Endometrium (tissue), 2 donors: ENCODE measurements around the gene SSTR5.

Experiments
- FAIRE-seq: peaks from 2 replicates; lab custom pipeline; 2012; peaks lifted over from hg19 to GRCh38; lab: Jason Lieb, UNC
- donor health status: control.
- donor health status: control.

Gene SSTR5

DNA sequence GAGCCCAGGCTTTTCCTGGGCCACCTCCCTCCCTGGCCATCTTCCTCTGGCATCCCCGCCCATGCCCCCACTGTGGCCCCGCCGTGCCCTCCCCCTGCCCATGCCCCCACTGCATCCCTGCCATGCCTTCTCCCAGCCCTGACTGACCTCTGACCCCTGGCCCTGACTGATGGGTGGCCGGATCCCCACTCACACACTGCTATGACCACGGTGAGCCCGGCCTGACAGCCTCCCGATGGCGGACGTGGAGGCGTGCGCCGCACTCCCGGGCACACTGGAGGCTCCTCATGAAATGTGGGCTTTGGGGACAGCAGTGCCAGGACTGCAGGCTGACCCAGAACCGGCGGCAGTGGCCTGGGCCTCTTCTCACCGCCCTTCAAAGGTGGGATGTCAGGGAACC is 34.1 kb downstream of the SSTR5 start:
- no peak for FAIRE-seq

DNA sequence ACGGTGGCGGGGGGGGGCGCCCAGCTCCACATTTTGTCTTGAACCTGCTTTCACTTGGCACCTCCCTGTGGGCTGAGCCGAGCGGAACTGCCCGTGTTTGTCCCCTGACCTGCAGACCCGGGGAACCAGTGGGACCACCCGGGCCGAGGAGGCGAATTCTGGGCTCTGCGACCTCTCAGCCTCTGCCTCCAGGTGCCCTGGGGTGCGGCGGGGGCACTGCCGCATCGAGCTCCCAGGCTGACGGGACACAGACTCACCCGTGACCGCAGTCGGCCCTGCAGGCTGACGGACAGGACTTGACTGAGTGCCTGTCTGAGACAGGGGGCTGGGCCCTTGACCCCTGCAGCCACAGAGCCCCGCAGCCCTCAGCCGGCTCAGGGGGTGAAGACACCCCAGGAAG is 34.6 kb downstream of the SSTR5 start:
- FAIRE-seq = no peak

DNA sequence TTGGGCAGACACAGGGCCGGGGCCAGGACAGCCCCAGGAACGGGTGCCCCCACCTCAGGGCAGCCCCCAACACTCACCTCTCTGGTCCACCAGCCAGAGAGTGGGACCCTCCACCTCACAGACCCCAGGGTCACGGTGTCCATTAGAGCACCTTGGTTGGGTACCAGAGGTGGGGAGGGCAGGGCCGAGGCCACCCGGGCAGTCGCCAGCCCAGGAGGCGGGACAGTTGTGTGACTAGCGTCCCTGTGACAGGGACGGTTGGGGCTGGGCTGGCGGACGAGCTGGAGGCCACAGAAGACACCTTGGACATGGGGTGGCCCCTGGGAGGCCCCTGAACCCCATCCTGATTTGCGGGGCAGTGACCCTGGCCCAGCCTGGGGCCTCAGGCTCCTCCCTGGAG is 35.2 kb downstream of the SSTR5 start:
- no peak for FAIRE-seq

DNA sequence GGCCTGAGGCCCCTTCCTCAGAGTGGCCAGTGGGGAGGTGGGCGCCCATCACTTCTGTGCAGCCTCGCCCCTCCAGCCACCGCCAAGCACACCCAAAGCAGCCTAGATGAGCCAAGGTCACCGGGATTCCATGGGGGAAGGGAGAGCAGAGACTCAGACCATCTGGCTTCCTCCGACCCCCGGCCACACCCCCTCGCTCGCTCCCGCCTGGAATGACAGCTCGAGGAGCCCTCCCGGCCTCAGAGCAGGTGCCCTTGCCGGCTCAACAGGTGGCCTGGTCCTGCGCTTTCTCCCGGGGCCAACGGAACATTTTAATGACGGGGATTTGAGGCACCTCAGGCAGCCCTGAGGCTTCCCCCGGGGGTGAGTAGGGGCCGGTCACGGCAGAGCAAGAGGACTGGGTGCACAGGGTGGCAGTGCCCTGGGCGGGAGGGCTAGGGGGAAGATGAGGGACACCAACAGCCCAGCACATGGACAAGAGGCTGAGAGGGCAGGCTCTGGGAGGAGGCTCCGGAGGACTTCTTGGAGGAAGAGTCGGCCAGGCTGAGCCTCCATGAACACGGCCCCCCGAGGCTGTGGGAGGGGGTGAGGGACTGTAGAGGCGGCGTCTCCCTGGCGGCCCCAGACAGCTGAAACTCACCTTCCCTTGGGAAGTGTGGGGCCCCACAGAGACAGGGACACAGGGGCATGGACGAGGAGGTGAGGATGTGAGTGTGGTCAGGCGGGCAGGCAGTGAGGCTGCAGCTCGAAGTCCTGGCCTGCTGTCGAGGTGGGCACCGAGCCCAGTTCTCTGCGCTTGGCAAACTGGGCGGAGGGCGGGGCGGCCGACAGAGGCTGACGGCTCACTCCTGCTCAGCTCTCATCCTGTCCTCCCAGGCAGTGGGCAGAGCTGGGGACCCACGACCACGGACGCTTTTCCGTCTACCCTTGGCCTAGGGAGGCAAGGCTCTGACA is 36.0 kb downstream of the SSTR5 start:
- FAIRE-seq = no peak

DNA sequence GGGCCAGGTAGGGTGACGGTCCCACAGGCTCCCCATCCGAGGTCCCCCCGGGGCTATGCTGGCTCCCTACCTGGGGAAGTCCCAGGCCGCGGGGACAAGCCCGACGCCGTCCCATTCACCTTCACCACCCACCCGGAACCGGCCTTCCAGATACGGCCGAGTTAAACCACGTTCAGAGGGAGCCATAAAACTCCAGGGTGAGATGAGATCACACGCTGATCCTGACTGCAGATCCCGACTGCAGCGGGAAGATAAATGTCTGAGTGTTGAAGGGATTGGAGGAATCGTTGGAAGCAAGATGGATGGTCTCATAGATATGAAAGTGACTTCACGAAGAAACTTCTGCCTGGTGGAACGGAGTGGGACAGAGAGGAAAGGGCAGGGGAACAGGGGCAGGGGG is 37.1 kb downstream of the SSTR5 start:
- FAIRE-seq = no peak

DNA sequence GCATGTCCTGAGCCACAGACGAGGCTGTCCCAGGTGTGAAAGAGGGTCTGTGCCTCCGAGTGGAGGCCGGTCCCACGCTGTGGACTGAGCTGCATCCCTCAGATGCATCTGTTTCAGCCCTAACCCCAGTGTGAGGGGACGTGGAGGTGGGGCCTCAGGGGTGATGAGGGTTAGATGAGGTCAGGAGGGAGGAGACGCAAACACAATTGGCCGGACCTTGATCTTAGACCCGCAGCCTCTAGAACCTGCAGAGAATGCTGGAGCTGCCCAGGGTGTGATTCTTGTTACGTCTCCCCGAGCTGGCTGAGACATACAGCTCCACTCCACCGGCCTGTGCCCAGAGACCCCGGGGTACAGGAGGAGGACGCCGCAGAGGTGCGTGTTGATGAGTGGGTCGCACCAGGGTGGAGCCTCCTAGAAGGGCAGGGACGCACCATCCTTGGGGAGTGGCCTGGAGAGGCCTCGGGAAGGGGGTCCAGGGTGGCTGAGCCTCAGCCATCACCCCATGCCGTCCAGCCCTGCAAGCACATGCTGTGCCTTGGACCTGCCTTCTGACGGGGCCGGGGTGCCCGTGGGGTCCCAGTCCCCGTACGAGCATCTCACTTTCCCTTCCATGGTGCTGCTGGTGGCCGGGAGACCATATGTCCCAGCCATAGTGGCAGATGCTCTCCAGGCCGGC is 40.1 kb downstream of the SSTR5 start:
- no peak for FAIRE-seq

DNA sequence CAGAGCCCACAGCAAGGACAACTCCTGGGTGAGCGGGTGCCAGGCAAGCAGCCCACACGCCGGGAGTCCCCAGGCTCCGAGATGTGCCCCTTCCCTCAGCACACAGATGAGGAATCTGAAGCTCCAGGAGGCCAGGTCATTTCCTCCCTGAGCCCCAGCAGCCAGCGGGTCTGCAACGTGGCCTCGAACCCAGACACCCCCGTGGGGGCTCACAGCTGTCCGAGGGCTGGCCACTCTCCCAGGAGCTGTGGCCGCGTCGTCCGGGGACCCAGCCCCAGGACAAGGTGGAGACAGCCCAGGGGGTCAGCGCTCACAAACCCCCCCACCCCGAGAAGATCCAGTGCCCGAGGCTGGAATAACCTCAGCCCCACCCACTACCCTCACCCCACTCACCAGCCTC is 40.9 kb downstream of the SSTR5 start:
- FAIRE-seq = no peak

DNA sequence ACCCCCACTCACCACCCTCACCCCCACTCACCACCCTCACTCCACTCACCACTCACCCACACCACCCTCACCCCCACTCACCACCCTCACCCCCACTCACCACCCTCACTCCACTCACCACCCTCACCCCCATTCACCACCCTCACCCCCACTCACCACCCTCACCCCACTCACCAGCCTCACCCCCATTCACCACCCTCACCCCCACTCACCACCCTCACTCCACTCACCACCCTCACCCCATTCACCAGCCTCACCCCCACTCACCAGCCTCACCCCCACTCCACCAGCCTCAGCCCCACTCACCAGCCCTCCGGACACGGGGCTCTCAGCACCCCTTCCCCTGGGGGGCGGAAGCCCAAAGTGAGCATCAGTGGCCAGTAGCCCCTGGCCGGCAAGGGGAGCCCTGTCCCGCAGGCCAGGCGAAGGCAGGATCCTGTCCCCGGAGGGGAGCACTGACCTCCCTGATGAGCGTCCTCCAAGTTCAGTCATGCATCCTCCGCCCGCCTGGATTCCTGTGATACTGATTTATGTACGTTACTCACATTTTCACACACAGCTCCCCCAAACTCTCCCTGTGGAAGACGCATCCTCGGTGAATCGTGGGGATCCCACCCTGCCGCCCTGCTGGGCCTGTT is 41.5 kb downstream of the SSTR5 start:
- FAIRE-seq = no peak

DNA sequence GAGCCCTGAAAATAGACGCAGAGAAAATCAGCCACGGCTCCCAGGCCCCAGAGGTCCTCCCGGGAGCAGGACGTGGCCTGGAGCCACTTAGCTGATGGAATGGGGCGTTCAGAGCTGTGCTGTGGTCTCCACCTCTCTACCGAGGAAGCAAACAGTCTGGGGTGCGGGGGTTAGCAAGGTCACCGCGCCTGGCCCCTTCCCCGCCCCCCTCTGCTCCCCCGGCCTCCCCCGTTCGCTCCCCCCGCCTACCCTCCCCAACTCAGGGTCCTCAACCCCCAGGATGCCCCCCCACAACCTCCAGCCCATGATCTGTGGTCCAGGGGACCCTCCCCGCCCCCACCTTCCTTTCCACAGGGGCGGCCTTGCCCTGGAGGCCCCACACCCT is 44.1 kb downstream of the SSTR5 start:
- FAIRE-seq = no peak

DNA sequence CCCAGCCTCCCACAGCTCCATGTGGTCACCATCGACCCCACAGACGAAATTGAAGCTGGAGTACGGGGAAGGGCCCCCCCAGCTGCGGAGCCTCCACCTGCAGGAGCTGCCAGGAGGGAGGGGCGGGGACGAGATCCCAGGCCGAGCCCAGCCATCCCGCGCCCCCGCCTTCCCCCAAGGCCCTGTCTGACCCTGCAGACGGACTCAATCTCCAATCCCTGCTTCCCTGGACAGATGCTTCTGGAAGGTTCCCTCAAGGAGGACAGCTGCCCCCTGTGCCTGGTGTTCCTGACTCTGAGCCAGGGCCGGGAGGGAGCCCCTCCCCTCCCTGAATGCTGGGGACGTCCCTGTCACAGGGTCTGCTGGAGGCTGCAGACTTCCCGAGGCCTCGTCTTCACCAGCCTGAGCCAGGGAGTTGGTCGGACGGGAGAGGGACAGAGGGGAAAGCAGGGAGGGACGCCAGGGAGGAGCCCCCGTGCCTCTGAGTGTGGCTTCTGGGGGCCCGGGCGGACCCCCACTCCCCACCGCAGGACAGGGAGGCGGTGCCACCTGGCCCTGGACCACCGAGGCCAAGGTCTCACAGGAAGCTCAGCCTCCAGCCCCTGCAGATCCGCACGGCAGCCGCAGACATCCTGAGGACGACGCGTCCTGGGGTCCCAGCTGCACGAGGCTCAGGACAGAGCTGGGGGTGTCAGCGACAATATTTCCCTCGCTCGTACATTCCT is 44.8 kb downstream of the SSTR5 start:
- FAIRE-seq = no peak

DNA sequence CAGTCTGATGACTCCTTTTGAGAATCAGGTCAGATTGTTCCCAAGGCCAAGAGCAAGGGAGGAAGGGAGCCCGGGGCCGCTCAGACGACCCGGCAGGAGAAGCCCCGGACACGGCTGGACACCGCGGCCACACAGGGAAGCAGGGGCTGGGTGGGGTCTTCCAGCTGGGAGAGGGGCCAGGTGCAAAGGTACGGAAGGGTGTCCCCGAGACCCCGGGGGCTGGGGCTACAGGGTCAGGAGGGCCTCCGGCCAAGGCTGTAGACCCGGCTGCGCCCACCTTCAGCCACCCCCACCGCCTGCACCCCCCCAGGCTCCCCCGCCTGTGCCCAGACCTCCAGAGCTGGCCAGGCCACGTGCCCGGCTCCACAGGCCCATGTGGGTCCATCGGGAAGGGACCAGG is 45.4 kb downstream of the SSTR5 start:
- no peak for FAIRE-seq

DNA sequence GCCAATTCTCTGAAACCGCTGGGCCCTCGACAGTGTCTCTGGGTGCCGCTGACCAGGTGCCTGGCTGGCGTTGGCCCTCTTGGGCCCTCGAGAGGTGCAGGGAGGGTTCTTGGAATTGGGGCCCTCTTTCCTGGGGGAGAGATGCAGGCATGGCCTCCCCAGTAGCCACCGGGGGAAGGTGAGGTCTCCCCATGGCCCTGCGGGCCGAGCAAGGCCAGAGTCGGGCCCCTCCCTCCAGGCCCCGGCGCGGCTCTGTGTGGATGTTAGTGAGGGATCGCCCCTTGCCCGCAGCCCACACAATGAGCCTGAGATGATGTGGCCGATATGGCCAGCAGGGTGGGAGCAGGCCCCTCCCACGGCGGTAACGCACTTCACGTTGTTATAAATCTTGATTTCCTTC is 46.6 kb downstream of the SSTR5 start:
- no peak for FAIRE-seq

DNA sequence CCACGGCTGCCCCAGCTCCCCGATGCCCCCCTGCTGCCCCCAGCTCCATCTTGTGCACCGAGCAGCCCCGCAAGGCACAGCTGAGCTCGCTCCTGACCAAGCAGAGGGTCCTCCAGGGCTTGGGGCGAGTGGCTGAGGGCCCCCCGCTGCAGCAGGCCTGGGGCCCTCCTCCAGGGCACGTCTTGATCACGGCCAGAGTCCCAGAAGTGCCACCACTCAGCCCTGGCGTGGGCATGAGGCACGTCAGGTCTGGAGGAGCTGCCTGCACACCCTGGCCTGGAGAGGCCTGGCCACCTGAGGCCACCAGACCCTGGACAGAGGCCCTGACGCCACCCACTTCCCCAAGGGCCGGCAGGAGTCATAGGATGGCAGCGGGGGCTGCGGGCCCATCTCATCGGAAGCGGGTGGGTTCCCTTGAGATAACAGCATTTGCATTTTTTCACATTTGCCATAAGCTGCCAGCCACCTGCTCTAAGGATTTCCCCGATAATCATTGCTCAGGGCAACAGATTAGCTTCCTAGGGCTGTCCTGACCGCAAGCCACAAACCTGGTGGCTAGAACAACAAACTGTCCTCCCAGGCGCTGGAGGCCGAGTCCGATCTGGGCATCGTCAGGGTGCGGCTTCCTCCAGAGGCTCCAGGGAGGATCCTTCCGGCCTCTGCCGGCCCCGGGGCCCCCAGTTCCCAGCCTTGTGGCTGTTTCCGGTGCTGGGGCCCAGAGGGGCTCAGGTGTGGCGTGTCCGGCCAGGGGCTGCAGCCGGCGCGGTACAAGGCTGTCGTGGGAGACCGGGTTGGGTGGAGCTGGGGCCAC is 47.4 kb downstream of the SSTR5 start:
- no peak for FAIRE-seq

DNA sequence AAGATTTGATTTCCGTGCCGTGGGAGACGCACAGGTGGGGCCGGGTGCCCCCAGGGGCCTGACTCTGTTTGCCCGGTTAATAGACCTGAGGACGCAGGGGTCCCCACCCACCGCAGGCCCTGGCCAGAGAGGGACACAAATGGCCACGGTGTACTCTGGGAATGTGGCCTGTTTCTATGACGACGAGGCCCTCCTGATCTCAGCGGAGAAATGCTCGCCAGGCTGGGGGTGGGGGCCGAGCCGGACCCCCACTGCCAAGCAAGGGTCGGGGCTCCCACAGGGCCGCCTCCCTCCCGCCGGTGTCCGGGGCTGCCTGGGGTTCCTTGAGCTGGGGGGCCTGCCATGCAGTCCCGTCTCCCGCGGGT is 48.0 kb downstream of the SSTR5 start:
- FAIRE-seq = no peak

DNA sequence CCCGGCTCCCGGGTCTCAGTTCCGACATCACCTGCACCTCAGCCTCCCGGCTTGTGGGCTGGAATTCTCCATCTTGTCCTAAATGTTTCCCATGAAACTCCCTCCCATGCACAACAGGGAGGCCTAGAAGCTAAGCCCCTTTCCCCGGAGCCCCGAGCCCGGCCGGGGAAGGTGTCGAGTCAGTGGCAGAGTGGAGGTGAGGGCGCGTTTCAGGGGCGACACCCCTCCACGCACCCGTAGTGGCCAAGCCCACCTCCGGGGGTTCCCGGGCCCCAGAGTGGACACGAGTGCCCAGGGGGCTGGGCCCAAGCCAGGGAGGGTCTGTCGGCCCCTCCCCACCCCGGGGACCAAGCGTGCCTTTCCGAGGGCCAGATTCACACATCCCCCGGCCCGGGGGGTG is 48.5 kb downstream of the SSTR5 start:
- FAIRE-seq = no peak

DNA sequence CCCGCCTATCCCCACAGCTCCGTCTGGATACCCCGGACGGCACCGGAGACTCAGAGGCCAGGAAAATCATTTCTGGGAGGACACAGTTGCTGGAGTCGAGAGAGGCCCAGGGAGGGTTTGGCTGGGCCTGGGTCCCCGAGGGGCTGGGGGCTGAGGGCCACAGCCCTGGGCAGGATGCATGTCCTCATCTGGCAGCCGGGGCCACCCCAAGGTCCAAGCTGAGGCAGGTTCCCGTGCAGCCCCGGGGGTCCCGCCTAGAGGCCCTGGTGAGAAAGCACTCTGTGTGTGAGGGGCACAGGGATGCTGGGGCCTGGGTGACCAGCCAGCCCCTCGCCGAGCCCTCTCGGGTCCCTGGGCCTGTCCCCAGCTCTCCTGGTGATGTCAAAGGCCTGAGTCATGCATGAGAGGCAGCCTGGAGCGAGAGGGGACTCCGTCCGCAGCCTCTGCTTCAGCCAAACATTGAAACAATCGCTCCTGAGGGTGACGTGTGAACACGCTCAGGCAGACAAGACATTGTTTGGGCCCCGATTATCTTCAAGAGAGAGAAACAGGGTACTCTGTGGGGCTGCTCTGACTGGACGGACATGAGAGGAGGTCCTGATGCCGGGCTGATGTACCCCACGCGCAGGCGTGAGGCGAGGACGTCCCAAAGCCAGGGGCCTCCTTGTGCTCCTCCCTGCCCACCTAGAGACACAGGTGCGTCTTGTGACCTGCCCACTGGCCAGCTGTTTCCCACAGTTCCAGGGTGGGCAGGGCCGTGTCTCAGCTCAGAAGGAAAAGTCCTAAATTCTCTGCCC is 49.3 kb downstream of the SSTR5 start:
- FAIRE-seq = no peak

DNA sequence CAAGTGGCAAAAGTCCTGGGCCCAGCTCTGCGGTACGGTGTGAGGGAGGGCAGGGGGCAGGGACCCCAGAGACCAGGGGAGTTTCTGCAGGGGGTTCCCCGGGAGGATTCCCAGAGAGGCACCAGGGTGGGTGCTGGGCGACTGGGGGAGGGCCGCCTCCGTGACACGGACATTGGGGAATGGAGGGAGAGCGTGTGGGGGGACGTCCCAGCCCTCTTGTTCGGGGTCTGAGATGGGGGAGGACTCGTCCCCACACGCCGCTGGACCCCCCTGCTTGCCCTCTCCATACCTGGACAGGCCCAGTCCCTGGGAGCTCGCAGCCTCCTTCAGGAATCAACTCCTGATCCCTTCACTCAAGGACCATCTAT is 49.8 kb downstream of the SSTR5 start:
- FAIRE-seq = no peak

DNA sequence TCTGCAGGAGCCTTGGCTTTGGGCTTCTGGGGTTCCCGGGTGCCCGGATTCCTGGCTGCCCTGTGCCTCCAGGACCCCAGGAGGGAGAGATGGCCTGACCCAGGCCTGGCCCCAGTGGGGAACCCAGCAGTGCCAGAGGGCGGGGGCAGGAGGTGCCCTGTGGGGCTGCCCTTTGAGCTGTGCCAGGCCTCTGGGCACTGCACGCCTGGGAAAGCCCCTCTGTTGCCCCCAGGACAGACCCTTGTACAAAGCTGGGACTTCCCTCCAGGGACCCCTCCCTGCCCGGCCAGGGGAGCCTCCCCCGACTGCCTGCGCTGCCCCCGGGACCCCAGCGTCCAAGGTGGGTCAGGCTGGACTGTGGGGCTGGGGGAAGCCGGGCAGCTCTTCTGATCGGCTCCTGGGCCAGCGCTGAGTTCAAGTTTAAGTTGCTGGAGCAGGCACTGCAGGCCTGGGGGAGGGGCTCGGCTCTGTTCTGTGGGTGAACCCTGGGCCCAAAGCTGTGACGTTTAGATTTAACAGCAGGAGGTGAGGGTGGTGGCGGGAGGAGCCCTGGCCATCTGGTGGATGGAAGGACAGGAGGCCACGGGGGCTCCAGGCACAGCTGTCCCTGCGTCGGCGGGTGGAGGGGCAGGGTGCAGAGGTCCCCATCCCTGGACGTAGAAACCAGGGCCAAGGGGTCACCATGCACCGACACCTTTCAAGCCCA is 51.1 kb downstream of the SSTR5 start:
- no peak for FAIRE-seq

DNA sequence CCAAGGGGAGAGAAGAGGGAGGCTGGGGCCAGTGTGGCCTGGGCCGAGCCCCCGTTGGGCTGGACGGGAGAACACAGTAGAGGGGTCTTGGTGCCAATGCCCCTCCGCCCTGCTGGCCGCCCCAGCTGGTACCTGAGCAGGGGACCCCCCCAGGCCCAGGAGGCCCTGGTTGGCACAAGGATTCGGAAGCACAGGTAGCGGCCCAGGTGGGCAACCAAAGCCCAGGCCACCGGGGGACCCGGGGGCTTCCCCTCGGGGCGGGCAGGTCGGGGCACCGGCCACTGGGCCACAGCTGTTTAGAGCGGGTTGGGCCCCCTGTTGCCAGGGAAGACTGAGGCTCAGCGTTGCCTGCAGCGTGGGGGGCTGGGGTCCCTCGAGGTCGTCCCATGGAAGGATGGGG is 51.7 kb downstream of the SSTR5 start:
- no peak for FAIRE-seq

DNA sequence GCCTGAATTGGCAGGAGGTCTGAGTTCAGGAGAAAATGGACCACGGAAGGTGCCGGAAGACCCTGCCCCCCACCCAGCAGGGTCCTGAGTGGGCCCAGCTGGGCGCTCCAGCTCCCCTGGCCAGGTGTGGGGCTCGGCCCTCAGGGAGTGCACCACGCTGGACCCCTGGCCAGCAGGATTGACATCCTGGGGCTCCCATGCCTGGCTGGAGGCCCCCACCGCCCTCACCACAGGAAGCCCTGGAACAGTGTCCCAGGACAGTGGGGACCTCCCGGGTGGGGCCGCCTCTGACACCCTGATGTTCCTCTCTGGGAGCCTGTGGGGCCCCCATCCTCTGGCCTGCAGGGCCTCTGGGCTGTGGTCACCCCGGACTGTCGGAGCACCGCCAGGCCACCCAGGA is 52.2 kb downstream of the SSTR5 start:
- FAIRE-seq = no peak
